HEK293T (cell line): ENCODE results near the gene GRAMD1A.

Source experiments
- CTCF ChIA-PET: fragments of 350-600 bp; formaldehyde crosslinking; extraction: SDS; loops from one replicate; lab custom pipeline; 2021; ENCODE audit warnings: antibody characterized with exemption, inconsistent platforms; lab: Yijun Ruan, JAX
- POLR2A ChIA-PET: fragments of 350-600 bp; formaldehyde crosslinking; extraction: SDS; loops from one replicate; lab custom pipeline; 2020; ENCODE audit warnings: antibody characterized with exemption, inconsistent platforms; lab: Yijun Ruan, JAX
- DNase-seq: peaks from one replicate; pipeline ENCODE4 v3.0.0; 2012; ENCODE audit warnings: mixed read lengths; ENCODE audit errors: extremely low spot score
- ARNT ChIP-seq: fragments of 450-650 bp; IDR thresholded peaks from 2 replicates; pipeline ENCODE4 v1.6.1; 2017; ENCODE audit warnings: mild to moderate bottlenecking
- BHLHE40 ChIP-seq: fragments of 450-650 bp; IDR thresholded peaks from 2 replicates; pipeline ENCODE4 v1.6.1; 2016; ENCODE audit warnings: mild to moderate bottlenecking, moderate library complexity, borderline replicate concordance
- CTBP1 ChIP-seq: fragments of 450-650 bp; IDR thresholded peaks from 2 replicates; pipeline ENCODE4 v1.6.1; 2016; ENCODE audit warnings: borderline replicate concordance
- ELF4 ChIP-seq: fragments of 450-650 bp; IDR thresholded peaks from 2 replicates; pipeline ENCODE4 v1.6.1; 2017; ENCODE audit warnings: antibody characterized with exemption
- FOXA1 ChIP-seq: fragments of 450-650 bp; IDR thresholded peaks from 2 replicates; pipeline ENCODE4 v1.6.1; 2016; ENCODE audit warnings: mild to moderate bottlenecking
- FOXK2 ChIP-seq: fragments of 450-650 bp; IDR thresholded peaks from 2 replicates; pipeline ENCODE4 v1.6.1; 2016; ENCODE audit warnings: mild to moderate bottlenecking
- FOXM1 ChIP-seq: fragments of 450-650 bp; IDR thresholded peaks from 2 replicates; pipeline ENCODE4 v1.6.1; 2017; ENCODE audit warnings: mild to moderate bottlenecking, borderline replicate concordance
- HDGF ChIP-seq: fragments of 450-650 bp; IDR thresholded peaks from 2 replicates; pipeline ENCODE4 v1.6.1; 2017; ENCODE audit warnings: antibody characterized with exemption, borderline replicate concordance
- L3MBTL2 ChIP-seq: fragments of 450-650 bp; conservative IDR thresholded peaks from 2 replicates; pipeline ENCODE4 v1.6.1; 2016; ENCODE audit warnings: mild to moderate bottlenecking
- LEF1 ChIP-seq: fragments of 450-650 bp; IDR thresholded peaks from 2 replicates; pipeline ENCODE4 v1.6.1; 2017; ENCODE audit warnings: mild to moderate bottlenecking, borderline replicate concordance
- NFRKB ChIP-seq: fragments of 450-650 bp; IDR thresholded peaks from 2 replicates; pipeline ENCODE4 v1.6.1; 2016; ENCODE audit warnings: mild to moderate bottlenecking, moderate library complexity
- PKNOX1 ChIP-seq: fragments of 450-650 bp; IDR thresholded peaks from 2 replicates; pipeline ENCODE4 v1.6.1; 2016
- SP1 ChIP-seq: fragments of 450-650 bp; IDR thresholded peaks from 2 replicates; pipeline ENCODE4 v1.6.1; 2017
- SUZ12 ChIP-seq: fragments of 450-650 bp; IDR thresholded peaks from 2 replicates; pipeline ENCODE4 v1.6.1; 2016; ENCODE audit warnings: mild to moderate bottlenecking
- TARDBP ChIP-seq: fragments of 450-650 bp; IDR thresholded peaks from 2 replicates; pipeline ENCODE4 v1.6.1; 2016
- ZNF384 ChIP-seq: fragments of 450-650 bp; IDR thresholded peaks from 2 replicates; pipeline ENCODE4 v1.6.1; 2016

Gene GRAMD1A

GRCh38 chr19:35042954-35043604 is 43.0 kb downstream of the GRAMD1A start:
- ChIA-PET POLR2A (no interaction called here), CTCF (interaction anchor here (1.3 to 2.0 kb wide), 4 partner anchors 9 to 92 kb away, joined by 3 to 10 read pairs (median 6); partner anchors contain the start of gene LGI4)
- no peak for DNase-seq
- TF ChIP-seq BHLHE40: no peak
- TF ChIP-seq FOXM1: no peak
- no peak for TF ChIP-seq L3MBTL2
- no peak for TF ChIP-seq TARDBP
- no peak for TF ChIP-seq FOXA1
- TF ChIP-seq ELF4: no peak
- no peak for TF ChIP-seq LEF1
- no peak for TF ChIP-seq CTBP1

- POLR2A ChIA-PET: interaction anchor here (1.1 kb wide), 1 partner anchor 44 kb away, joined by 3 read pairs; the partner anchor contains the start of gene GRAMD1A
- CTCF ChIA-PET: interaction anchor here (0.5 to 2.0 kb wide), 11 partner anchors 9 to 1968 kb away, joined by 3 to 10 read pairs (median 4); partner anchors contain the start of gene LGI4
- no peak for TF ChIP-seq HDGF
- TF ChIP-seq LEF1: no peak
- no peak for TF ChIP-seq SUZ12
- no peak for TF ChIP-seq ZNF384
- no peak for TF ChIP-seq ELF4
- no peak for TF ChIP-seq PKNOX1
- no peak for TF ChIP-seq FOXK2
- no peak for TF ChIP-seq BHLHE40
- no peak for TF ChIP-seq SP1
- no peak for TF ChIP-seq FOXM1
- TF ChIP-seq NFRKB: no peak
- no peak for DNase-seq
These were observed 43.8 kb downstream of the GRAMD1A start for GRCh38 chr19:35043906-35044305.

GRCh38 chr19:35044317-35045117 is 44.4 kb downstream of the GRAMD1A start:
- peak; percentile 83 for DNase-seq
- ChIA-PET CTCF (interaction anchor here (0.5 to 2.0 kb wide), 13 partner anchors 10 to 1968 kb away, joined by 3 to 10 read pairs (median 3); partner anchors contain the start of gene LGI4), POLR2A (interaction anchor here (1.1 kb wide), 1 partner anchor 44 kb away, joined by 3 read pairs; the partner anchor contains the start of gene GRAMD1A)
- no peak for TF ChIP-seq NFRKB
- no peak; the same call in 1 of the 2 replicates for TF ChIP-seq PKNOX1
- TF ChIP-seq SUZ12: no peak
- no peak for TF ChIP-seq L3MBTL2
- TF ChIP-seq ELF4: no peak
- no peak for TF ChIP-seq LEF1
- TF ChIP-seq CTBP1: no peak
- no peak for TF ChIP-seq FOXA1
- no peak for TF ChIP-seq ARNT
- no peak for TF ChIP-seq BHLHE40
- no peak for TF ChIP-seq ZNF384
- TF ChIP-seq FOXM1: no peak
- TF ChIP-seq HDGF: no peak
- no peak for TF ChIP-seq SP1
- no peak for TF ChIP-seq FOXK2
- TF ChIP-seq TARDBP: no peak

- ChIA-PET POLR2A (interaction anchor here (1.1 kb wide), 1 partner anchor 79 kb away, joined by 4 read pairs; no protein-coding TSS in a partner anchor), CTCF (interaction anchor here (0.6 kb wide), 1 partner anchor 225 kb away, joined by 3 read pairs; no protein-coding TSS in a partner anchor)
- peak; percentile 40 for DNase-seq
- TF ChIP-seq FOXM1: no peak
- TF ChIP-seq FOXA1: no peak
- TF ChIP-seq BHLHE40: no peak
- TF ChIP-seq ARNT: no peak
- no peak for TF ChIP-seq HDGF
- no peak for TF ChIP-seq SP1
- TF ChIP-seq PKNOX1: no peak
- no peak for TF ChIP-seq CTBP1
- no peak for TF ChIP-seq L3MBTL2
- TF ChIP-seq FOXK2: no peak
- no peak for TF ChIP-seq NFRKB
- no peak for TF ChIP-seq ELF4
- TF ChIP-seq SUZ12: no peak
These were observed 45.7 kb downstream of the GRAMD1A start for GRCh38 chr19:35045667-35046300.

- POLR2A ChIA-PET: interaction anchor here (1.1 kb wide), 1 partner anchor 78 kb away, joined by 4 read pairs; no protein-coding TSS in a partner anchor
- CTCF ChIA-PET: interaction anchor here (0.6 kb wide), 1 partner anchor 224 kb away, joined by 3 read pairs; no protein-coding TSS in a partner anchor
- TF ChIP-seq NFRKB: no peak
- no peak for TF ChIP-seq LEF1
- TF ChIP-seq FOXM1: no peak
- TF ChIP-seq BHLHE40: no peak
- TF ChIP-seq ARNT: no peak
- TF ChIP-seq ZNF384: no peak
- TF ChIP-seq SUZ12: no peak
- TF ChIP-seq PKNOX1: no peak
- TF ChIP-seq ELF4: no peak
- TF ChIP-seq FOXA1: no peak
- no peak for TF ChIP-seq TARDBP
- no peak for TF ChIP-seq CTBP1
- no peak for TF ChIP-seq HDGF
- no peak for TF ChIP-seq FOXK2
- TF ChIP-seq L3MBTL2: no peak
- TF ChIP-seq SP1: no peak
- DNase-seq: no peak
These were observed 46.3 kb downstream of the GRAMD1A start for GRCh38 chr19:35046461-35046860.
